Measurements from ENCODE around the gene MIEF2.

Gene MIEF2

GRCh38 chr17:18235743-18236256 is 24.7 kb upstream of the MIEF2 start:
- no peak for DNase-seq

- no peak for DNase-seq
Observed at GRCh38 chr17:18236494-18236893, 24.0 kb upstream of the MIEF2 start.

- DNase-seq, result no peak
Observed at GRCh38 chr17:18237461-18237860, 23.0 kb upstream of the MIEF2 start.

DNA sequence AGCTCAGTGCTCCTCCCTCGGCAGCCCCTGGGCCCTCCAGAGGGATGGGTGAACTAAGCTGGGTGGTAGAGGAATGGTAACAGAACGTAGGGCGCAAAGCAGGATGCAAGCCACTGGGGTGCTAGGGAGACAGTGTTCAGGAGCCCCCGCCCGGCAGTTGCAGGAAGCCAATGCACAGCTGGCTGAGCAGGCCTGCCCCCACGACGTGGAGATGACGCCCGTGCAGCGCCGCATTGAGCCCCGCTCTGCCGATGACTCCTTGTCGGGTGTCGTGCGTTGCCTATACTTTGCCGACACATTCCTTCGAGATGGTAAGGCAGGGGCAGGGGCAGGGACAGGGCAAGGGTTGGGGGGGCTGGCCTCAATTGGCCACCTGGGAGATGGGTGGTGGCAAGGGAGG is 22.2 kb upstream of the MIEF2 start:
- no peak for DNase-seq

GRCh38 chr17:18240449-18240848 is 20.0 kb upstream of the MIEF2 start:
- no peak for DNase-seq

- DNase-seq, result no peak
Observed at GRCh38 chr17:18241229-18241871, 19.1 kb upstream of the MIEF2 start.

- DNase-seq, result no peak
Observed at GRCh38 chr17:18245038-18245776, 15.3 kb upstream of the MIEF2 start.

DNA sequence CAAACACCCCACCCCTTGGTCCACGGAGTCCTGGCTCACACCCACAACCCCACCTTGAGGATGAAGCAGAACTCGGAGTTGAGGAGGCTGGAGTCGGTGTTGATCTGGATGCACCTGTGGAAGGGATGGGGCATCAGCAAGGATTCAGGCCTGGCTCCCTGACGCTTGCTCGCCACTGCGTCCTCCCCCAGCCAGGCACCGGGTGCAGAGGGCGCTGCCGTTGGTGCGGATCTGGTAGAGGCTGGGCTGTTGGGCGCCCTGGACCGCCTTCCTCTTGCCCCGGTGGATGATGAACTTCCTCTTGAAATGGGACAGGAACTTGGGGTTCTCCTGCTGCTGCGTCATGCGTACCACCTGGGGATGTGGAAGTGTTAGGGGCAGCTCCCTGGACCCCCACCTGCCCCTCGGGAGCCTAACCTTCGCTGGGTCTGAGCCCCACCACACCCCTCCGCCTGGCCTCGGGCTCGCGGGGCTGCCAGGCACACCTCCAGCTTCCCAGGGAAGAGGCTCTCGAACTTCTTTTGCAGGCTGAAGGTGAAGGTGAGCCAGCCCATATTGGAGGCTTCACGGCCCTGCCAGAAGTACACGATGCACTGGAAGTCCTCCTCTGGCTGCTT is 14.2 kb upstream of the MIEF2 start:
- no peak for DNase-seq

GRCh38 chr17:18246880-18247612 is 13.4 kb upstream of the MIEF2 start:
- peak; percentile 28 for DNase-seq

DNA sequence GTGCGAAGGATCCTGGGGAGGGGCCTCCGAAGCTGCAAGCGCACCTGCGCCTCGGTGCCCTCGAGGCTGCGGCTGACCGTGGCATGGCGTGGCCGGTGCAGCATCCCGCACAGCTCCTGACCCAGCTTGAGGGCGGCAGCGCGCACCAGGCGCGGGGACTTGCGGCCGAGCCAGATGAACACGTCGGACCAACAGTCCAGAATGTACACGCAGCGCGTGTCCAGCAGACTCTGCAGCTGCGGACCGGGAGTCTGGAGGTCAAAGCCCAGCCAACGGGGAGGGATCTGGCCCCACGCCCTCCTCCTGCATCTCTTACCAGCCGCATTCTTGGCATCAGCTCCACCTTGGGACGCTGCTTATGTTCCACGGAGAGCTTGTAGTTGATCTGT is 12.9 kb upstream of the MIEF2 start:
- no peak for DNase-seq

- DNase-seq, result peak; percentile 66
Observed at GRCh38 chr17:18248300-18248731, 12.1 kb upstream of the MIEF2 start.

DNA sequence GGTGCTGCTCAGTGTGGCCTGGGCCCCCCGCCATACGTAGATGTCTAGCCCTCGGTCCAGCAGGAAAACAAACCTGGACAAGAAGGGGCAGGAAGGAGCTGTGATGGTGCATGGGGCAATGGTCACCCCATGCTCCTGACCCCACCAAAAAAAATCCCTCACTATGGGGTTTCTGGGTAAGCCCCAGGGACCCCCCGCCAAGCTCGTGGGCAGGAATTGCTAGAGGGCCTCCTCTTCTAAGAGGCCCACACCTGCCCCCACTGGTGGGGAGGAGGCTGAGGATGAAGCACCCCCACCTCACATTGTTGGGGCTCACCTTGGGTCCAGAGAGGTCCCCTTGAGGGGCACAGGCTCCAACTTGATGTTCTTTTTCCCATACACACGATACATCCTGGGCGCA is 11.7 kb upstream of the MIEF2 start:
- no peak for DNase-seq

DNA sequence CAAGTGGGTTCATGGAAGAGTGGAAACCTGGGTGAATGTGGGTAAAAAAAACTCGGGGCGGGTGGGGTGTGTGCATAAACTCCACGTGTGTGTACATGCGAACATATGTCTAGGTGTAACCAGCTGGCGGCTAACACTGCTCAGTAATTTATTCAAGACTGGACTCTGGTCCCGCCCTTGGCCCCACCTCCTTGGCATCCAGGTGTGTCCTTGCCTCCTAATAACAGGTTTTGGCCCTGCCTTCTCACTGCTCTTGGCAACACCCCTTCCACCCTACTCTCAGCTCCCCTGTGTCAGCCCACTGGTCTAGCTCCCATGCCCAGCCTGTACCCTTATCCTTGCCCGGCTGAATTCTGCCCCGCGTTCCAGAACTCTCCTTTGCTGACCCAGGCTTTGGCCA is 10.2 kb upstream of the MIEF2 start:
- no peak for DNase-seq

- DNase-seq, result no peak
Observed at GRCh38 chr17:18250708-18251107, 9.8 kb upstream of the MIEF2 start.

DNA sequence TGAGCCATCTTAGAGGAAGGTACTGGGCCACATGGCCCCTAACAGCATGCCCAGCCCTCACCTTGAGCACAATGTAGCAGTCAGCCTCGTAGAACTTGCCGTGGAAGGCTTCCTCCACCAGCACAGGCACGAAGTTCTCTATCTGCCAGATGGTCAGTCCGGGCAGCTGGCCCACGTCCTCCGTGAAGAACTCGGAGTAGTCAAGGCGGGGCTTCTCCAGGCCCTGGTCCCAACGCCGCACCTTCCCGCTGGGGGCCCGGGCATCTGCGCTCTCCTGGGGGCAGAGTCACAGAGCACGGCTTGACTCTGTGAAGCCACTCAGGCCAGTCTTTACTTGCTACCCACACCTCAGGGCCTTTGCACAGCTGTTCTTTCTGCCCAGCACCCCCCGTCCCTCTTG is 9.3 kb upstream of the MIEF2 start:
- DNase-seq, result no peak

GRCh38 chr17:18252160-18252559 is 8.3 kb upstream of the MIEF2 start:
- DNase-seq, result no peak

DNA sequence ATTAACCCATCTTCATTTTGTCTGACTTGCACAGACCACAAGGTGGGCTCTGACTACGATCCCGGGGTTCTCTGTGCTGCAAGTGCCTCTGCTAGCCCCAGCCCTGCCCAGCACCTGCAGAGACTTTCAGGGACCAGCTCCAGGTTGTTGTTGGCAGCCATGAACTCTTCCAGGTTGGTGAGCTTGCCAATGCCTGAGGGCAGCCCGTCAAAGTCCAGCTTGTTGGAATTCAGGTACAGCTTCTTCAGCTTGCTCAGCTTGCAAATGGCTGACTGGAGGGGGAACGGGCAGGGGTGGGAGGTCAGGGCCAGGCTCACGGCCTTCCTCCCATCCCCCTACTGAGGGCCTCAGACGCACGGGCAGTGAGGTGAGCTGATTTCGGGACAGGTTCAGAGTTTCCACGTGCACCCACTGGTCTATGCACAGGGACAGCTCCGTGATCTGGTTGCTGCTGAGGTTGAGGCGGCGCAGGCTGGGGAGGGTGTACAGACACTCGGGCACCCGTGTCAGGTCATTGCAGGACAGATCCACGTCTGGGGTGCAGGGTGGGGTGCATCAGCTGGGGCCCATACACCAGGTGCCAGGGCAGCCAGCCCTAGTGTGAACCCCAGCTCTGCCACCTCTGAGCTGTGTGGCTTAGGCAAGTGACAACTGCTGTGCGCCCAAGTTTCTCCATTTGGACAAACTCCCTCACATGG is 7.1 kb upstream of the MIEF2 start:
- DNase-seq, result no peak

DNA sequence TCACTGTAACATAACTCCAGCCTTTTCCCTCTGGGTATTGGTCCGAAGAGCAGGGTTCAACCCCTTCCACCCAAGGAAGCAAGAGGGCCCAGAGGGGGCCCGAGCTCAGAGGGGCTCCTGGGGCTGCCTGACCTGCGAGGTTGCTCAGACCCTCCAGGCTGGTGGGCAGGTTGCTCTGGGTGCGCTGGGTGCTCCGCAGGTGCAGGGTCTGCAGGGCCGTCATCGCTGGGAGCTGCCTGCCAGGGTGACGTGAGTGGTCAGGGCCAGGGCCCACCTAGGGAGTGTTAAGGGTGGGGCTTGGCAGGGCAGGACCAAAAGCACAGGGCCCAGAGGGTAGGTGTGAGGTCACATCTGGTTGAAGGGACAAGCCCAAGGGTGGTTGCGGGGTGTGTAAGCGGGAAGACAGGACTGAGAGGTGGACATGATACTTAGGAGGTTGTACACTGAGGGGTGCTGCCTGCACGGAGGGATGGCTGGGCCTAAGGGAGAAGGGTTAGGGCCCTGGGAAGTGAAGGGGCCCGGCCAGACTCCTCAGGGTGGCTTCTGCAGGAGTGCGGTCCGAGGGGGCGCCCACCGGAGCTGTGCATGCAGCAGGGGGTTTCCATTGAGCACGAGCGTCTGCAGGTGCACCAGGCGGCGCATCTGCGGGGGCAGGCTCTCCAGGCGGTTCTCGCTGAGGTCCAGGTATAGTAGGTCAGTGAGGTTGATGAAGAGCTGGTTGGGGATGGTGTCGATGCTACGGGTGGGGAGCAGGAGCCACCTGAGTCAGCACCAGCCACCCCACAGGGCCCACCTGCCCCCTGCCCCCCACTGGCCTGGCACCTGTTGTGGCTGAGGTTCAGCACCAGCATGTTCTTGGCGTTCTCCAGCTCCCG is 6.3 kb upstream of the MIEF2 start:
- no peak for DNase-seq

DNA sequence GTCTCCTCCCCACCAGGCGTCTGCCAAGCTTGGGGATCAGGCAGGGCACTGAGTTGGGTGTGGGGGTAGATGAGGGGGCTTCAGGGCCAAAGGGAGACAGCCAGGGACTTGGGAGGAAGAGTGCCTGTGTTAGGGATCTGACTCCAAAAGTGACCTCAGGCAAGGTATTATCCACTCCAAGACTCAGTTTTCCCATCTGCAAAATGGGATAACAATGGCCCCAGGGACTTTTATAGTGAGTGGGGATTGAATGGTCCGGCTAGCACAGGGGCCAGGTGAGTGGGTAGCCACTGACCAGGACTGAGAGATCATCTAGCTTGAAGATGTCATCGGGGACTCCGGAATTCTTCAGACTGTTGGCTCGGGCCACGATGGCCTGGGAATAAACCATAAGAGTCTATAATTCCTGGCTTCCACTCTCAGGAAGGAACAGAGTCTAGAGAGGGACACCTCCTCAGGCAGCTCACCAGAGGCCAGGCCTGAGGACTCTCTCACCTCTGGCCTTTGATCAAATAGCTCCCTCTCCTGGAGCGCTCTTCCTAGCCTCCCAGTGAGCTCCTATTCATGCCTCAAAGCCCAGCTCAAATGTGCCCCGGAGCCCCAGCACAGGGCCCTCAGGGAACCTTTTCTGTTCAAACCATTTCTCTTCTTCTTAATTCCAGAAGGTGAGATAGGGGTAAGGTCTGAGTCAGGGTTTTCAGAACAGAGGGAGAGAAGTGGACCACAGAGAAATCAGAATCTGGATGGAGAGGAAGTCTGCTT is 5.4 kb upstream of the MIEF2 start:
- DNase-seq, result no peak

- DNase-seq, result no peak
Observed at GRCh38 chr17:18256351-18256750, 4.1 kb upstream of the MIEF2 start.

GRCh38 chr17:18256776-18257175 is 3.7 kb upstream of the MIEF2 start:
- no peak for DNase-seq

Measured in activated naive CD4-positive, alpha-beta T cell treated with anti-CD3 and anti-CD28 coated beads, Interleukin-2, amount 50 U/mL, for 16 hours (primary cell).